ENCODE measurements around the gene PTPRC.

- TF ChIP-seq L3MBTL2 (conservative IDR thresholded peaks at IDR 0.05) = no peak
- no peak for TF ChIP-seq BHLHE40 (IDR thresholded peaks at IDR 0.05; ENCODE audit: borderline replicate concordance)
- no peak for TF ChIP-seq SUZ12 (IDR thresholded peaks at IDR 0.05)
- no peak for TF ChIP-seq SP1 (IDR thresholded peaks at IDR 0.05)
- no peak for TF ChIP-seq ZNF384 (IDR thresholded peaks at IDR 0.05)
These were observed 73.0 kb downstream of the PTPRC start for GRCh38 chr1:198711837-198712236.

All from HEK293T (cell line).